HG03095 (cell line): ENCODE results near the gene MCM3AP.

Experiments
- ATAC-seq: cut with Tn5 transposase; IDR thresholded peaks from one replicate; pipeline ENCODE4 v1.9.1; 2021; ENCODE audit warnings: moderate library complexity; ENCODE audit not compliant: unreplicated experiment

The MCM3AP gene

GRCh38 chr21:46285206-46285661 lies at the start of gene MCM3AP:
Gene MCM3AP, minus strand, starts transcription at chr21:46285611. Its CDS starts 325 bp downstream, at chr21:46285286.
- no peak for ATAC-seq

DNA sequence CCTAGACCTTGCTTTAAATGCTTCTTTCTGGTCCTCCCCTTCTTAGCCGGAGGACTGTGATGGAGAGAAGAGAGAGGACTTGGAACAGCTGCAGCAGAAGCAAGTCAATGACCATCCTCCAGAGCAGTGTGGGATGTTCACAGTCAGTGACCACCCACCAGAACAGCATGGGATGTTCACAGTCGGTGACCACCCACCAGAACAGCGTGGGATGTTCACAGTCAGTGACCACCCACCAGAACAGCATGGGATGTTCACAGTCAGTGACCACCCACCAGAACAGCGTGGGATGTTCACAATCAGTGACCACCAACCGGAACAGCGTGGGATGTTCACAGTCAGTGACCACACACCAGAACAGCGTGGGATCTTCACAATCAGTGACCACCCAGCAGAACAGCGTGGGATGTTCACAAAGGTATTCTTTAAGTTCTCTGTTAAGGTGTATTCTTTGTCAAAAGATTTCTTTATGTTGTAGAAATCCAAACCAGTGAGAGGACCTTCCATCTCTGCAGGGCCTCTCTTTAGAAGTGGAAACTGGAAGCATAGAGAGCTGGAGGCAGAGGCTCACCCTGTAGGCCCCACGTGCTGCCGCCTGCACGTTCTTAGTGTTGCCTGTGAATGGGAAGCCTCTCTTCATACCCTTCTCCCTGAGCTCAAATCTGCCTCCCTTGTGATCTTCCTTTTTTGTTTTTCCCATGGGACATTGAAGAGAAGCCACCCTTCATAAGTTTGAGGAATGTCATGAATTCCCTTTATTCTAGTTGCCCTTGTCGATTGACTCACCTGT lies 49.1 kb upstream of the MCM3AP start:
- ATAC-seq, result no peak

GRCh38 chr21:46329796-46330195 lies 44.4 kb upstream of the MCM3AP start:
- no peak for ATAC-seq

DNA sequence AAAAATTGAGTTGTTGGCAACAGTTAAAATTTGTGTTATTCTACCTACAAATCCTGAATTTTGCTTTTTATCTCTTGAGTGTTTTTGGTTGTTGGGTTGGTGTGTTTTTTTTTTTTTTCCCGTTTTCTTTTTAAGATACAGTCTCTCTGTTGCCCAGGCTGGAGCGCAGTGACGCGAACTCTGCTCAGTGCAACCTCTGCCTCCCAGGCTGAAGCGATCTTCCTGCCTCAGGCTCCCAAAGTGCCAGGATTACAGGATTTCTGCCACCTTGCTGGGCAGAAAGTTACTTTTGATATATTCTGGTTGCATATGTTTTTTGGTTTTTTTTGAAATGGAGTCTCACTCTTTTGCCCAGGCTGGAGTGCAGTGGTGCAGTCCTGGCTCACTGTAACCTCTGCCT lies 42.7 kb upstream of the MCM3AP start:
- no peak for ATAC-seq

GRCh38 chr21:46327711-46328110 lies 42.3 kb upstream of the MCM3AP start:
- no peak for ATAC-seq

DNA sequence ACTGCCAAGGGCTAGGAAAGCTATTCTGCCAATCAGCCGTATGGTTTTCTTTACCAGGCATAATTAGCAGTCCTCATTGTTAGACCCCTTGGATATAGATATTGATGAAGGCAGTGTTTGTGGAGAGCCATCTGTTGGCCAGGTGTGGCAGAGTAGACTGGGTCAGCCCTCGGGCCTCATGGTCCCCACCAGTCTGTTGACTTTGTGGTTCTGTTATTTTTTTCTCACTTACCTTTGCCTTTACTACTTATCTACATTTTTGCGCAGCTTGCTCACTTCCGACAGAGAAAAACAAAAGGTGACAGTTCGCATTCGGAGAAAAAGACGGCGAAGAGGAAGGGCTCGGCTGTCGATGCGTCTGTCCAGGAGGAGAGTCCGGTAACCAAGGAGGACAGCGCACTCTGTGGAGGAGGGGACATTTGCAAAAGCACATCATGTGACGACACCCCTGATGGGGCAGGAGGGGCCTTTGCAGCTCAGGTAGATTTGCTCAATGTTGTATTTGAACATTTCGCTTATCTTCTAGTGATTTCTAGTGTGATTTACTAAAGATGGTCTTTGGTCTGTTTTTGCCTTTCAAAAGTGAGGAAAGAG lies 40.8 kb upstream of the MCM3AP start:
- no peak for ATAC-seq

DNA sequence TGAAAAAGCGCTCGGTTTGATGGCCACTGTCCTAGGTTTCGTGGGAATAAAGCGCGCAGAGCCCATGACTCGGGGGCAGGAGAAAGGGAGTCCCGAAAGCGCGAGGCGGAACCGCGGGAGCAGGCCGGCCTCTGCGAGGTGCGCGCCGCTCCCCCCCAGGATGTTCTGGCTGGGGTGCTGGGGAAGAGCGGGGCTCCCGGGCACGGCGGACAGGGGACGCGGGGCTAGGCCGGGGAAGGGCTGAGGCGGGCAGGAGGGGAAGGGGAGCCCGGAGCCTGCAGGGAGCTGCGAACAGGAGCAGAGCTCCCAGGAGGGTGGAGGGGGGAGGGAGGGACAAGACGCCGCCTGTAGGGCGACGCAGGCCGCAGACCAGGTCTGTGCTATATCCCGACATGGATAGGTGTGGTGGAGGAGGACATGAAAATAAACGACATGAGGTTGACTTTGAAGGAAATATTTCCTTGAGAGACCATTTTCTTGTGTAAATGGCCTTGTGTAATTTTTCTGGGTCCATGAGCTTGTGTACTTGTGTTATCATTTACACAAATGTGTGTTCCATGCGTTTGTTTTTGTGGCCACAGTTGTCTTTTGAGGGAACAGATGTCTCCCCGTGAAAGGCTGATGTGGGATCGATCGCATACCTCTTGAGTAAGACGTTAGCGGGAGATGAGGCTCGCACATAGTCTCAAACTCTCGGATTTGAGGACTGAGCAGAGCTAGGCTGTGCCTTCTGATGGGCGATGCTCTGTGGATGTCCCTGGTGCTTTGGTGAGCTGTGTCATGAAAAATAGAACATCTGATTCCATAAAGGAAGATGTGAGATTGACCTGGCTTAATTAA lies 39.9 kb upstream of the MCM3AP start:
- ATAC-seq, result no peak

DNA sequence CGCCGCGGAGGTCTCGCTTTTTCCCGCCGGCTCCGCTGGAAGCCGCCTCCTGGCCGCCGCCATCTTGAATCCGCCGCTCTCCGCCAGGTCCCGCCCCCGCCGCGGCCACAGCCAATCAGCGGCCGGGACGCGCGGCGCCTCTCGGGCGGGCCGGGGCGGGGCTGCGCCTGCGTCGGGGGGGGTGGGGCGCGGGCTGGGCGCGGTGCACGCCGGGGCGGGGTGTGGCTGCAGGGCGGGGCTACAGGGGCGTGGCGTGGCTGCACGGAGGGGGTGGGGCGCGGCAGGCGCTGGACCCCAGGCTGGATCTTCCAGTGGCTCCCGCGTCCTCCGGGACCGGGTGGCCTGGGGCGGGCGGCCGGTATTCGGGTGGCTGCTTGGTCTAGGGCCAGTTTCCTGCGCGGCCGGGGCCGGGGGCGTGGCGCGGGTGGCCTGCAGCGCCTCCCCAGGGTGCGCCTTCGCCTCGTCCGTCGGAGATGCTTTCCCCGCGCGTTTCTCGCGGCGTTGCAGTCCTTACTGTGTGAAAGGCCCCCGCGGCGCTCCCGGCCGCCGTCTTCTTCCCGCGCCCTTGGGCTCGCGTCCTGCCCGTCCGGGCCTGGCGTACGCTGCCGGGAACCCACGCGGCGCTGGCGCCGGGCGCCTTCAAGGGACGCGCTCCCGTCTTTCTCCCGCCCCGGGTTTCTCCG lies 39.1 kb upstream of the MCM3AP start:
- peak; percentile 43 for ATAC-seq

DNA sequence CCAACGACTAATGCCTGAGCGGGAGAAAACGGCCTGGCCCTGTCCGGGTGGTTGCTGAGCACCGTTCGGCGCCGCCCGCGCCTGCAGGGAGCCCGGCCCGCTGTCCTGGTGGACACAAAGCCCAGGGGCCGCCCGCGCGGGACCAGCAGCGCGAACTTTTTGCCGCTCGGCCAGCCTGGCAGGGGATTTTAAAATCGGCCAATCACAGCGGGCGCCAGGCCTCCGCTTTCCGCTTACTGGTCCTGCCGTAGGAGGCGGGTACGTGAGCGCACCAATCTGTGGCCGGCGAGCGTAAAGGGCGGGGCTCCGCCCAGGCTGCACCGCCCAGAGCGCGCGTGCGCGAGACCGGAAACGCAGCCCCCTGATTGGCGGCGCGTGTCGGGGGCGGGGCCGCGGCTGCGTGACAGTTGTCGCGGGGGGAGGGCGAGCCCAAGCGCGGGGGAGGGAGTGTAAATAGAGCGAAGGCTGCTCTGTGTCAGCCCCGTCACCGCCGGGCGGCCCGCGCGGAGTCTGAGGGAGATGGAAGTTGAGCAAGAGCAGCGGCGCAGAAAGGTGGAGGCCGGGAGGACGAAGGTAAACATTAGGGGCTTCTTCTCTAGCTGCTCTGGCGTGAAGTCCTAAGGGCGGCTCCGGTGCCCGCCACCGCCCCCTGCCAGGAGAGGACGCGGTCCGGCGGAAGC lies 38.4 kb upstream of the MCM3AP start, which contains the start of the genes C21orf58 and PCNT:
Gene C21orf58 (minus strand): TSS at position 161 of the 680 bp plus-strand sequence. CDS start 1,132 bp downstream, outside the sequence.
Gene PCNT (plus strand): TSS at position 447 of the 680 bp plus-strand sequence. CDS start 73 bp downstream, at position 520.
- ATAC-seq, result peak; percentile 77

- ATAC-seq, result peak; percentile 0
Measured at GRCh38 chr21:46323227-46323709, 37.9 kb upstream of the MCM3AP start.

- ATAC-seq, result no peak
Measured at GRCh38 chr21:46322351-46323226, 37.2 kb upstream of the MCM3AP start.

DNA sequence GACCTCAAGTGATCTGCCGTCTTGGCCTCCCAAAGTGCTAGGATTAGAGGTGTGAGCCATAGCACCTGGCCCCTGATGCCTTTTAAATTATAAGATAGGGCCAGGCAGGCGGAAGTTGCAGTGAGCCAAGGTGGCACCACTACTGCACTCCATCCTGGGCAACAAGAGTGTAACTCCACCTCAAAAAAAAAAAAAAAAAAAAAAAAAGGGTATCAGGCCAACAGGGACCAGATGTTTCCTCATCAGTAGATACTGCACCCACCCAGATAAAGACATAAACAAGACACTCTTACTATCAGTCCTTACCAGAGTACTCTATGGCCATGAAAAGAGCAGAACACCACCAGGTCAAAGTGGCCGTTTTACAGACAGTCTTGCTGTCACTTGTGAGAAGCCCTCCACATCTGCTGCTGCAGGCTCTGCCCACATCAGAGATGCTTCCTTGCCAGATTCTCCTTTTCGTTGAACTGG lies 35.0 kb upstream of the MCM3AP start:
- ATAC-seq, result no peak

GRCh38 chr21:46319186-46319585 lies 33.8 kb upstream of the MCM3AP start:
- no peak for ATAC-seq

- no peak for ATAC-seq
Measured at GRCh38 chr21:46318464-46318845, 33.0 kb upstream of the MCM3AP start.

DNA sequence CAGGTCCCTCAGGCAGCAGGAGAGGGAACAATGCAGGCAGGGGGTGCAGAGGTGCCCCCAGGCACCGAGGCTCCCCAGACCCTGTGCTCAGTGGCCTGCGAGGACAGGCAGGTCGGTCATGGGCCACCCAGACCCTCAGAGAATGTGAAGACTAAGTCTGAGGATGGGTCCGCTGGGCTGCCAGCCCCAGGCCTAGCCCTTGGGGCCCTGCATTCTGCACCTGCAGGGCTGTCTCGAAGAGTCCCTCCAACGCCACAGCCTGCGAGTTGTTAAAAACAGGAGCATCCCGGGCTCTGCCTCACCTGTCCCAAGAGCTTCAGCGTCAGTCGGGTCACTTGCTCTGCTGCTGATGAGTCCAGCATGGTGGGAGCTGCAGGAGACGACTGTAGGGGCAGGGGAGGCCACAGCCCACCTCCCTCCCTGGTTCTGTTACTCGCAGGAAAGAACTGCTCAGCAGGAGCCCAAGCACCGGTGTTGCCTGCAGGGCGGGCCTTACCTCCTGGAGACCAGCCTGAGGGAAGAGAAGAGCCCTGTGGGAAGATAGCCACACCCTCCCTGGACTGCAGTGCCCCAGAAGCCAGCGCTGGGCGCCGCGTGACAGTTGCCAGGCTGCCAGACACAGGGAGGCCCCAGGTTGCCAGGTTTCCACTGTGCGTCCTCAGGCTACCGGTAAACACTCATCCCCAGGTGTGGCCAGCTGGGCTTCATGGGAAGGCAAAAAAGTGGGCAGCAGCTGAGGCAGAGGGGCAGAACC lies 32.5 kb upstream of the MCM3AP start:
- ATAC-seq, result no peak

- ATAC-seq, result no peak
Measured at GRCh38 chr21:46316708-46317324, 31.4 kb upstream of the MCM3AP start.

GRCh38 chr21:46314441-46315020 lies 29.1 kb upstream of the MCM3AP start:
- no peak for ATAC-seq
